ENCODE results near the gene RGL3. TPM values are rescaled to one million over a fixed set of nuclear protein-coding genes. Genes with fewer than 3 reads are reported as not detected.
"Not testable (repeated sequence)": the region's sequence is repeated elsewhere in the genome, so short reads cannot be mapped to it uniquely, and the experiment has no call there.

The RGL3 gene
- total RNA-seq, 1 experiment from 2014 or later, result not detected

DNA sequence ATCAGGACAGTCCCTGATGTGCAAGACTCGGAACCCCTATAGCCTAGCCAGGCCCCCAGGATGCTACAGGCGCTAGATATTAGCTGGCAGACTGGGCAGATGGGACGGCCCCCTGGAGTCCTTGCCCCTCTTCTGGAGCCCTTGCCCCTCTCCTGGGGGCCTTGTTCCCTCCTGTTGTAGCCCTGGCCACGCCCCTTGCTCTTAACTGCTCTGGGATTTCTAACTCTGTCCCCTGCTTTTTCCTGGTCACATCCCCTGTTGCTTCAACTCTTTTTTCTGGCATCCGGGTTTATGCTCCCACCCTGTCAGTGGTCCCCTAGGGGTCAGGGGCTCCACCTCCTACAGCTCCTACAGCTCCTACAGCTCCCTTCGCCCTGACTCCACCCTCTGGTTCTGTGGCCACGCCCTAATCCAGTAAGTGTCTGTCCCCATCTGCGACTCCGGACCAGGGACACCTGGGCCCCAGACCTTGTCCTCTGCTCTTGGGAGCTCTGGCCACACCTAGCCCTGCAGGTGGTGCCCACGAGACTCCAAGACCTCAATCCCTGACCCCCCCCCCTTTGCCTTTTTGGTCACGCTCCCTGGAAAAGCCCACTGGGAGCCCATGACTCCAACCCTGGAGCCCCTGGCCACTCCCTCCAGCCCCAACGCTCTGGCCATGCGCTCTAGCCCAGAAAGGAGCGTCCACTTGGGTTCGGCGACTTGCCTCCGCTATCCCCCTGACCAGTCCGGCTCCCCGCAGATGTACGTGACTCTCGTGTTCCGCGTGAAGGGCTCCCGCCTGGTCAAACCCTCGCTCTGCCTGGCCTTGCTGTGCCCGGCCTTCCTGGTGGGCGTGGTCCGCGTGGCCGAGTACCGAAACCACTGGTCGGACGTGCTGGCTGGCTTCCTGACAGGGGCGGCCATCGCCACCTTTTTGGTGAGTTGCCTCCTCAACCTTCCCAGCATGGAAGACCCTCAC is 57.1 kb downstream of the RGL3 start:
- DNase-seq (ENCODE audit: low read depth), result no peak

DNA sequence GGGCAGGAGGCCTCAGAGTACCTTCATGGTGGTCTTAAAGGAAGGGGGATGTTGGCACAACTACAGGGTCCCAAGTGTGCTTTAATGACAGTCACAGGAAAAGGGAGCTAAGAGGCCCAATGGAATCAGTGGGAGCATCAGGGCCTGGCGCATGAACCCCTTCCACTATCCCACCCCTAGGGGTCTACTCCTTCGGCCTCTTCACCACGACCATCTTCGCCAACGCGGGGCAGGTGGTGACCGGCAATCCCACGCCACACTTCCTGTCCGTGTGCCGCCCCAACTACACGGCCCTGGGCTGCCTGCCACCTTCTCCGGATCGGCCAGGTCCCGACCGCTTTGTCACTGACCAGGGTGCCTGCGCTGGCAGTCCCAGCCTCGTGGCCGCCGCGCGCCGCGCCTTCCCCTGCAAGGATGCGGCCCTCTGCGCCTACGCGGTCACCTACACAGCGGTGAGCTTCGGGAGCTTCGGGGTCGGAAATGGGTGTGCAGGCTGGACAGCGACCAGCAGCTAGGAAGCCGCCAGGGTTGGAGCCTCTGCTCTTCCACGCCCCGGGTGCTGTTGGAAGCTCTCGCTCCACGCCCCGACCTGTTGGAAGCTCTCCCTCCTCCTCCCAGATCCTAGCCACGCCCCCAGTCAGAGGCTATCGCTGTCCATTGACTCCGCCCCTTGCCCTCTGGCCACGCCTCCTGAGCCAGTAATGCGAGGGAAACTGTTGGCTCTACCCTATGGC is 57.9 kb downstream of the RGL3 start:
- DNase-seq (ENCODE audit: low read depth), result no peak

DNA sequence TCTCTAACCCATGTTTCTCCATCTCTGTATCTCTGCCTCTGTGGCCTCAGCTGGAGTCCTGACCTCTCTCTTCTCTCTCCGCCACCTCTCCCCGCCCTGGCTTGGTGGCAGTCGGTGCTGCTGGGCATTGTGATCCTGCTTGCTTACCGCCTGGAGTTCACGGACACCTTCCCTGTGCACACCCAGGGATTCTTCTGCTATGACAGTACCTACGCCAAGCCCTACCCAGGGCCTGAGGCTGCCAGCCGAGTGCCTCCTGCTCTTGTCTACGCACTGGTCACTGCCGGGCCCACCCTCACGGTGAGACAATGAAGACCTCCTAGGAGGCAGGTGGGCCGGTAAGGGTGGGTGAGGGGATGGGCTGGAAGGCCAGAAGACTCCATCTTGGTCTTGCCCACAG is 59.7 kb downstream of the RGL3 start:
- DNase-seq (ENCODE audit: low read depth), result no peak

DNA sequence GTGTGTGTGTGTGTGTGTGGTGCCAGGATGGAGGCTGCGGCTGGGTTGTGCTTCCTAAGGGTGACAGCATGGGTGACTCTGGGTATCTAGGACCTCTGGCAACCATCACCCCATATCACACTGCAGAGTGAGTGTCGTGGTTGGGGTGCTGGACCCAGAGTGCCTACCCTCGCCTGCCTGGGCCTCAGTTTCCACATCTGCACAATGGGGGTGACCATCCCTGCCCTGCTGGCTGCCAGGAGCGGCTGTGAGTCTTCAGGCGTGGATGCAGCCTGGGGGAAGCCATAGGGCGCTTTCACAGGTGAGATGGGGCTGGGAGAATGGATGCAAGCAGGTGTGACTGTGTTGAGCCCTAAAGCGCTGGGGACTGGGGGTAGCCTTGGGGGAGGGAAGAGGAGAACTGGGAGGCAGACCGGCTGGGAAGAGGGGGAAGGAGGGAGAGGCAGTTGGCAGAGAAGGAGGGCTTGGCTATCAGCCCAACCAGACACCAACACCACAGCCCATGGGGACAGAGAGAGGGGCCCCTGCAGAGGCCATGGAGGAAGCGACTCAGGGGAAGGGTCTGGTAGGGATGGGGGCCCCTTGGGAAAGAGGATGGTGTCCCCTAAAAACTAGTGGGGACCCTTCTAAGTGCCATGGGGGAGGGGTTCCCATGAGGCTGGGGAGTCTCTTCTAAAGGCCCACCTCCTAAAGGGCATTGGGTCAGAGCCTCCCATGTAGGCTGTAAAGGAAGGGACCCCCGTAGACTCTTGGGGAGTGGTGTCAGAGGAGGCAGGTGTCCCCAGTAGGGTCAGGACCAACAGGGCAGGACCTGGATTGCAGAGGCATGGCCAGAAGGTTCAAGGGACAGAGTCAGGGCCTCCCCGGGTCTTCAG is 62.2 kb downstream of the RGL3 start:
- DNase-seq (ENCODE audit: low read depth), result no peak

DNA sequence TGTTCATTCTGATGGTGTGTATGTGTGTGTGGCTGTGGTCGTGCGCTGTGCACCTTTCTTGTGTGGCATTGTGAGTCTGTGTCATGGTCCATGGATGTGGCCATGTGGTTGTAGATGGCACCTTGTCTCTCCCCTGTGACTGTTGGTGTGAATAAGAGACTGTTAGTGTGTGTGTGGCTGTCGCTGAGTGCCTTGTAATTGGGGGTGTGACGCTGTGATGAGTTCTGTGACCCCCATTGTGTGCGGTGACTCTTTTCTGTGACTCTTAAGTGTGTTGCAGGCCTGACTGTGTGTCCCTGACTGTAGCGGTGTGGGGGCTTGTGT is 63.1 kb downstream of the RGL3 start:
- no peak for DNase-seq (ENCODE audit: low read depth)

DNA sequence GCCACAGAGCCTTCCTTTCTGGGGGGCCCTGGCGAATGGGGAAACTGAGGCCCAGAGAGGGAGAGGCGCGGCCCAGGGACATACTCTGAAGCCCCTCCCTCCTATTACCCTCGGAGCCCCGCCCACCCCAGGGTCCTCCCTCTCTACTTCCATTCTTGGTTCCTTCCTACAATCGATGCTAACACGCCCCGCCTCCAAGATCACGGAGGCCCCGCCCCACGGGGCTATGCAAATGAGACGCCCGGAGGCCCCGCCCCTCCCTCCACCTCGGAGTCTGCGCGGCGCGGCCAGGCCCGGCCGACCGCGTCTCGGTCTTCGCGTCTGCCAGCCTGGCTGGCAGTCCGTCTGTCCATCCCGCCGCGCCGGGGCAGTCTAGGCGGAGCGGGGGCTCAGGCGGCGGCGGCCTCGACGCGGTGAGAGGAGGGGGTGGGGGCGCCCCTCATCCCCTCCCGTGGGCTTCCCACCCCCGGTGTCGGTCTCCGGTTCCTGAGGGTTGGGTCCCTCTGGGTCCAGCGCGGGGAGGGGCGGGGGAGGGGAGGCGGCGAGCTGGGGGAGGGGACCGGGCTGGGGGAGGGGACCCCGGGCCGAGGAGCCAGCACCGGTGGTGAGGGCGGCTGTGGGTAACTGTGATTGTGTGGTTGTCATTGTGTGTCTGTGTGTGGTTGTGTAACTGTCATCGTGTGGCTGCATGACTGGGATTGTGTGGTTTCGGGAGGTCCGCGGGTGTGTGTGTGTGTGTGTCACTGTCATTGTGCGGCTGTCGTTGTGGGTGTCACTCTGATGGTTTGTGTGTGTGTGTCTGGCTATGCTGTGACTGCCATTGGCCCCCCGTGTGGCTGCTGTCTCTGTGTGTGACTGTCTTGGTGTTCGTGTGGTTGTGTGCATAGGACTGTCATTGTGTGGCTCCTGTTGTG is 63.7 kb downstream of the RGL3 start, which contains the start of gene PLPPR2:
PLPPR2 (plus strand) TSS at position 273 of the 914 bp plus-strand sequence. CDS start 2,242 bp downstream, outside the sequence.
- DNase-seq (ENCODE audit: low read depth), result peak; percentile 91

DNA sequence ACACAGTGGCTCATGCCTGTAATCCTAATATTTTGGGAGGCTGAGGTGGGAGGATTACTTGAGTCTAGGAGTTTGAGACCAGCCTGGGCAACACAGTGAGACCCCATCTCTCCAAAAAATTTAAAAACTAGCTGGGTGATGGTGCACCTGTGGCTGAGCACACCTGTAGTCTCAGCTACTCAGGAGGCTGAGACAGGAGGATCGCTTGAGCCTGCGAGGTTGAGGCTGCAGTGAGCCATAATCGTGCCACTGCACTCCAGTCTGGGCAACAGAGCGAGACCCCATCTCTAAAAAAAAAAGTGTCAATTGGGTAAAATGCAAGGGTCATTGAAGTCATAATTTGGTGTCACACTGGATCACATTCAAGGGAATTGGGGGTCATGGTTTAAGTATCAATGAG is 65.0 kb downstream of the RGL3 start:
- DNase-seq (ENCODE audit: low read depth), result not testable (repeated sequence)

DNA sequence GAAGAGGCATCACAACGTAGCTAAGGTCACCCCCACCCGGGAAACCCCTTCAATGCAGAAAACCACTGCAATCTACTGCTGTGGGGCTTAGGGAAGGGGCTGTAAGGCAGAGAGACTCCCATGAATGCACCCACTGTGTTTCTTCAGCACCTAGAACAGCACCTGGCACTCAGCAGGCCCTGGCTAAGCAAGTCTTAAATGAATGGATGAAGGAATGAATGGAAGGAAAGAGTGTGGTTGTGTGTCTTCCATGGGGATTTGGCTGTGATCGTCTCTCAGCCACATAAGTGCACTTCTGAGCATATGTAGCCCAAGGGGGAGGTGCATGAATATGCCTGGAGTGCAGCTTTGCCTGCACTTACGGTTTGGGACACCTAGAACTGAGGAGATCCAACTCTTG is 69.9 kb downstream of the RGL3 start:
- no peak for DNase-seq (ENCODE audit: low read depth)

DNA sequence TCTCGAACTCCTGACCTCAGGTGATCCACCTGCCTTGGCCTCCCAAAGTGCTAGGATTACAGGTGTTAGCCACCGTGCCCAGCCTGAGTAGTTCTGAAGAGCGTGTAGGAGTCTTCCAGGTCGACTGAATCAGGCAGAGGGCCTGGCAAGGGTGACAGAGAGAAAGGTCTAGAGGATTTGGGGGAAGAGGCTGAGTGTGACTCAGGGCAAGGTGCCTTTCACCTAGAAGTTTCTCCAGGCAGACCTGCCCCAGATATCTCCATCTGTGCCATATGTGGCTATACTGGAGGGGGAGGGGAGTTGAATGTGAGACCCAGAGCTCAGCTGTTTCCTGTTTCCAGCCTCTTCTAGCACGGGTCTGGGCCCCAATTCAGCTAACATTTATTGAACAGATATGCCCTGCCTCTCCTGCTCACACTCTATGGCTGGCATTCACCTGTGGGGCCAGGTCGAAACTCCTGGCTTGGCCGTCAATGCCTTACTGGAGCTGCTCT is 71.5 kb downstream of the RGL3 start:
- DNase-seq (ENCODE audit: low read depth), result no peak

DNA sequence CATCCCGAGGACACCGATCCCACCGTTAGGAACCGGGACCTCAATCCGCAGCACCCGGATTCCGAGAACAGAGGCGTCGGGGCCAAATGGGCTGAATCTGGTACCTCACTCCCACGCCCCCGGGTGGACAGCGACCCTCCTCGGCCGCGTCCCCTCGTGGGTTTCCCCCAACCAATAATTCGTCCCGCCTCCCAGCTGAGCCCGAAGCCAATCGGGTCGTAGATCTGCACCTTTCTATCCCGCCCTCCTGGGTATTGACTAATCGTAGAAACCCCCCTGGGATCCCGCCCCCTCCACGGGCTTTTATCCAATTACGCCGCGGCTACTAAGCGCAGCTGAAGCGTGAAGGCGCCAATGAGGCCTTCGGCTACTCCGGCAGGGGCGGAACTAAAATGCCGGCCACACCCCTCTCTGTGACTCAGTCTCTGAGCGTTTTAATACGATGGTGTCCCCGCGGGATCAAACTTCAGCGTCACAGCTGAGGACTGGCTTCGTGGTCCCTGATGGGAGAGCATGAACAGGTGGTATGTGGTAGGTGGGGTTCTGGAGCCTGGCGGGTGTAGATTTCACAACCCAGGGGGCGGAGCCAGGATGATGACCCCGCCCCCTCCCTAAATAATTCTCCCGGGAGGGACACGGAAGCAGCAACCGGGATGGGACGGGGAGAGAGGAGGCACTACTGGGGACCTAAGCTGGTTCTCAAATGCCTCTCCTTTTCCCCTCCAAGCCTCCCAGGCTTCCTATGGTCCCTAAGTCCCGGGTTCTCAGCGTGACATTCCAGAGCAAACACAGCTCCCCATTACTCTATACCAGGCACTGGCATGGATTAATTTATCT is 72.8 kb downstream of the RGL3 start, which contains the start of the genes CCDC159 and TMEM205:
CCDC159 (plus strand) TSS at position 416 of the 837 bp plus-strand sequence; CDS start at position 504, 88 bp downstream.
TMEM205 (minus strand) TSS at position 165 of the 837 bp plus-strand sequence. CDS start 649 bp downstream, outside the sequence.
- peak; percentile 98 for DNase-seq (ENCODE audit: low read depth)

DNA sequence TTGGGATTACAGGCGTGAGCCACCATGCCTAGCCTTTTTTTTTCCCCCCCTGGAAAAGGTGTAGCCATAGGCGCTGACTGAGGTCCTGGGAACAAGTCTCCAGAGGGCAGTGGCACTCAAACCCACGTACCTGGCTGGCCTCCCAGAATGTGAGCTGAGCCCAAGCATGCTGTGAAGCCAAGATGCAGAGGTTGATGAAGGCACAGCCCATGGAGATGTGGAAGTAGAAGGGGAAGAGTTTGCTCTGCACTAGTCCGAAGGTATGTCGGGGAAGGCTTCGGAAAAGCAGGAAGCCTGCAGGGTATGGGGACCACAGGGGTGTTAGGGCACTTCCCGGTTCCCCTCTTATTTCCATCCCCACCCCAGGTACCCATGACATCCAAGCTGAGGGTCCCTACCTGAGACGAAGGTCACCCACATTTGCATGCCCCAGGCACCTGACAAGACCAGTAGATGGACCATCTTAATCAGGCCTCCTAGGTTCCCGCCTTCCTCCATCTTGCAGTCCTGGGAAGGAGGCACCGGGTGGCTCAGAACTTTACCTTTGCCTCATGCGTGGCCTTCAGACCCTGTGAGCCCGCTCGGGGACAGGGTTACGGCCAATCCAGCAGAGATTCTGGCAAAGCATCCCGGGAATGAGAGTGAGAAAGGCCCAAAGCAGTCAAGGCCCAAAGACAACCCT is 73.9 kb downstream of the RGL3 start:
- peak; percentile 43 for DNase-seq (ENCODE audit: low read depth)

Other genes with a start within 250 kb of the RGL3 start
- gene KANK2, start 221.8 kb downstream of the RGL3 start, total RNA-seq (2014; rRNA removed; shearing (Covaris generic)), result 49.0 and 75.1 TPM in 2 replicates
- gene ANGPTL8, start 179.7 kb downstream of the RGL3 start, total RNA-seq (2014; rRNA removed; shearing (Covaris generic)), result not detected in 2 replicates
- gene DOCK6, start 156.8 kb downstream of the RGL3 start, total RNA-seq (2014; rRNA removed; shearing (Covaris generic)), result 2.9 and 4.3 TPM in 2 replicates
- gene TSPAN16, start 123.2 kb downstream of the RGL3 start, total RNA-seq (2014; rRNA removed; shearing (Covaris generic)), result not detected in 2 replicates
- gene RAB3D, start 79.7 kb downstream of the RGL3 start, total RNA-seq (2014; rRNA removed; shearing (Covaris generic)), result 0.86 and 1.2 TPM in 2 replicates
- 124 and 181 TPM in 2 replicates for gene TMEM205, start 73.0 kb downstream of the RGL3 start, total RNA-seq (2014; rRNA removed; shearing (Covaris generic))
- 0.63 and 0.68 TPM in 2 replicates for gene CCDC159, start 72.8 kb downstream of the RGL3 start, total RNA-seq (2014; rRNA removed; shearing (Covaris generic))
- 5.2 and 12.1 TPM in 2 replicates for gene PLPPR2, start 63.9 kb downstream of the RGL3 start, total RNA-seq (2014; rRNA removed; shearing (Covaris generic))
- gene SWSAP1, start 44.6 kb downstream of the RGL3 start, total RNA-seq (2014; rRNA removed; shearing (Covaris generic)), result 0.57 and 1.4 TPM in 2 replicates
- gene EPOR, start 35.0 kb downstream of the RGL3 start, total RNA-seq (2014; rRNA removed; shearing (Covaris generic)), result 1.7 and 2.8 TPM in 2 replicates
- not detected in 2 replicates for gene ODAD3, start 15.8 kb upstream of the RGL3 start, total RNA-seq (2014; rRNA removed; shearing (Covaris generic))
- gene PRKCSH, start 16.3 kb upstream of the RGL3 start, total RNA-seq (2014; rRNA removed; shearing (Covaris generic)), result 83.6 and 85.8 TPM in 2 replicates
- not detected in 2 replicates for gene ELAVL3, start 61.7 kb upstream of the RGL3 start, total RNA-seq (2014; rRNA removed; shearing (Covaris generic))
- gene ZNF653, start 86.5 kb upstream of the RGL3 start, total RNA-seq (2014; rRNA removed; shearing (Covaris generic)), result 6.3 and 10.3 TPM in 2 replicates
- 66.3 and 96.0 TPM in 2 replicates for gene ECSIT, start 109.8 kb upstream of the RGL3 start, total RNA-seq (2014; rRNA removed; shearing (Covaris generic))
- gene CNN1, start 119.5 kb upstream of the RGL3 start, total RNA-seq (2014; rRNA removed; shearing (Covaris generic)), result 7.2 and 9.3 TPM in 2 replicates
- 79.0 and 99.9 TPM in 2 replicates for gene ELOF1, start 139.9 kb upstream of the RGL3 start, total RNA-seq (2014; rRNA removed; shearing (Covaris generic))
- gene ACP5, start 158.3 kb upstream of the RGL3 start, total RNA-seq (2014; rRNA removed; shearing (Covaris generic)), result 0.45 and 0.97 TPM in 2 replicates
- 15.4 and 23.0 TPM in 2 replicates for gene ZNF627, start 178.2 kb upstream of the RGL3 start, total RNA-seq (2014; rRNA removed; shearing (Covaris generic))

All from Daoy (cell line).